ENCODE results near the gene OR2AE1.

The OR2AE1 gene

DNA sequence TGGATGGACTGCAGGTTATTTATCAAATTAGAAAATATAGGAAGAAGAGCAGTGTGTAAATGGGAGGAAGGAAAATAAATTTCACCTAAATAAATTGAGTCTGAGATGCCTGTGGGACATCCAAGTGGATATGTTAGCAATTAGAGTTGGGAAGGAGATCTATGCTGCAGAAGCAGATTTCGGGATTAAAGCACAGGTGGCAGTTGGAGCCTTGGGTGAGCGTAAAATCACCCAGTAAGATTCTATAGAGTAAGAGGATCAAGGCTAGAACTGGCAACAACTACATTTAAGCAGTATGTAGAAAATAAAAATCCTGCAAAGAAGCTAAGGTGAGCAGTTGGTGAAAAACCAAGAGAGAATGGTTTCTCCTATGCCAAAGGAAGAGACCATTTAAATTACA, 34.1 kb upstream of the OR2AE1 start:
- no peak for DNase-seq (ENCODE audit: extremely low read depth, low read depth)
- H3K4me3 ChIP-seq (replicated peaks; ENCODE audit: low read depth, low read length), result no peak overlapping the region
- TF ChIP-seq CTCF (IDR thresholded peaks at IDR 0.05; ENCODE audit: low read depth, low read length, missing control alignments), result no peak

DNA sequence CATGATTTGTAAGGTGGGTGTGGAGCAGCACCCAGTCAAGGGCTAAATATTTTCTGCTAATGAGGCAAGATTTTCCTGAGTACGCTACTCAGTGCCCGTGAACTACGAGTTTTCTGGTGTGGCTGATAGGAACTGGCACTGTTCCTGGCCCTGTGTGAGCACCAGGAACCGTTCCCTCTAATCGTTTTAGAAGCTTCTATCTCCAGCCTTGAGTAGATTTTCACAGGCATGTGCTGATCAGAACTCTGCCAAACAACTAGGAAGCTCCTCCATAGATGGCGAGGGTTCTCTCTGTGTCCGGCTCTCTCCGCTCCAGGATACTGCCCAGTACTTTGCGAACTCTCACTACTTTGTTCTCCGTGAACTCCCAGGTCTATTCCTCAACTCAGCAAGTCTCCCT, 24.7 kb upstream of the OR2AE1 start:
- no peak for TF ChIP-seq CTCF (IDR thresholded peaks at IDR 0.05; ENCODE audit: low read depth, low read length, missing control alignments)
- DNase-seq (ENCODE audit: extremely low read depth, low read depth), result no peak
- H3K4me3 ChIP-seq (replicated peaks; ENCODE audit: low read depth, low read length), result no peak overlapping the region

GRCh38 chr7:99899830-99900519, 23.1 kb upstream of the OR2AE1 start:
- no peak for DNase-seq (ENCODE audit: extremely low read depth, low read depth)
- H3K4me3 ChIP-seq (replicated peaks; ENCODE audit: low read depth, low read length), result no peak overlapping the region
- TF ChIP-seq CTCF (IDR thresholded peaks at IDR 0.05; ENCODE audit: low read depth, low read length, missing control alignments), result no peak

DNA sequence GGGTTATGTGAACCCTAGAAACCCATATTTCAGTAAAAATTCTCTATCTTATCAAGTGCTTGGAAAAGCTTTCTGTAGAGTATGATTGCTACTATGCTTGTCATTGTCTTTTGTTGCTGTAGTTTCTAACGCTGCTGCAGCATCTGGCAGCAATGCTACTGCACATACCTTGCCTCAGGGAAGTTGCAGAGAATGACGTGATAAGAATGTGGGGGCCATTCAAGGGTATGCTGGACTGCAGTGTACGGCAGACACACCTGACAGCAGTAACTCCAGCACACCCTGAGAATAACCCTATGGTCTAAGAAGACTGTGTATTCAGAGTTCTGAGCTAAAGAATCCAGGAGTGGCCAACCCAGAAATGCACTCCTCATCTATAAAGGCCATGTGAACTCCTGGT, 22.0 kb upstream of the OR2AE1 start:
- DNase-seq (ENCODE audit: extremely low read depth, low read depth), result no peak
- no peak overlapping the region for H3K4me3 ChIP-seq (replicated peaks; ENCODE audit: low read depth, low read length)
- no peak for TF ChIP-seq CTCF (IDR thresholded peaks at IDR 0.05; ENCODE audit: low read depth, low read length, missing control alignments)

GRCh38 chr7:99898023-99898357, 21.2 kb upstream of the OR2AE1 start:
- no peak overlapping the region for H3K4me3 ChIP-seq (replicated peaks; ENCODE audit: low read depth, low read length)
- TF ChIP-seq CTCF (IDR thresholded peaks at IDR 0.05; ENCODE audit: low read depth, low read length, missing control alignments), result no peak
- no peak for DNase-seq (ENCODE audit: extremely low read depth, low read depth)

GRCh38 chr7:99897322-99898022, 20.6 kb upstream of the OR2AE1 start:
- TF ChIP-seq CTCF (IDR thresholded peaks at IDR 0.05; ENCODE audit: low read depth, low read length, missing control alignments), result no peak
- H3K4me3 ChIP-seq (replicated peaks; ENCODE audit: low read depth, low read length), result no peak overlapping the region
- DNase-seq (ENCODE audit: extremely low read depth, low read depth), result no peak
